ENCODE results near the gene VPREB3. TPM values are rescaled to one million over a fixed set of nuclear protein-coding genes. Genes with fewer than 3 reads are reported as not detected.

Gene VPREB3
- total RNA-seq, 1 donor from 2014 or later, result not detected

GRCh38 chr22:23782703-23783102, 28.5 kb upstream of the VPREB3 start:
- no peak for DNase-seq (ENCODE audit: low spot score)

GRCh38 chr22:23782252-23782651, 28.0 kb upstream of the VPREB3 start:
- no peak for DNase-seq (ENCODE audit: low spot score)

DNA sequence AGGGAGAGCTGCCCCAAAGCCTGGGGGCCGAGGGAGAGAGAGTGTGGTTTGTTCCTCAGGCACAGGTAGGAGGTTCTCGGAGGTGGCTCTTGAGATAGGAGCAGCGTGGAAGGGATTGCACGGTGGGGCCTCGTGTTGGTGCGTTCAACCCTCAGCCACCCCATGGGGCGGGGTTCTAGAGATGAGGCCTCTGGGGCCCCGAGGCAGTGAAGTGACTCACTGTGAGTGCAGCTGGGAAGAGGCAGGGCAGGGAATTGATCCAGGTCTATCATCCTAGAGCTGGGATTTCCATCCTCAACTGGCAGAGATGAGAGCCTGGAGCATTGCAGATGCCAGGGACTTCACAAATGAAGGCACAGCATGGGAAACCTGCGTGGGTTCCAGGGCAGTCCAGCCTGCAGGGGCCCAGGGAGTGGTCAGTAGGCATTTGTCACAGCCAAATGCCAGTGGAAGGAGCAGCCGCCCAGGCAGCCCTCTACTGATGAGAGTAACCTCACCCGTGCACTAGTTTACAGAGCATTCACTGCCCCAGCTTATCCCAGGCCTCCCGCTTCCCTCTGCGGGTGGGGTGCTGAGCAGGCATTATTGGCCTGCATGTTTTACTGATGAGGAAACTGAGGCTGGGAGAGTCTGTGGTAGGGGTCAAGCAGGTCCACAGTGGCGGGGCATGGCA, 27.4 kb upstream of the VPREB3 start:
- DNase-seq (ENCODE audit: low spot score), result peak; percentile 93

GRCh38 chr22:23781065-23781464, 26.8 kb upstream of the VPREB3 start:
- DNase-seq (ENCODE audit: low spot score), result no peak

- no peak for DNase-seq (ENCODE audit: low spot score)
These were observed 26.0 kb upstream of the VPREB3 start for GRCh38 chr22:23780146-23780748.

- DNase-seq (ENCODE audit: low spot score), result no peak
These were observed 25.5 kb upstream of the VPREB3 start for GRCh38 chr22:23779731-23780130.

DNA sequence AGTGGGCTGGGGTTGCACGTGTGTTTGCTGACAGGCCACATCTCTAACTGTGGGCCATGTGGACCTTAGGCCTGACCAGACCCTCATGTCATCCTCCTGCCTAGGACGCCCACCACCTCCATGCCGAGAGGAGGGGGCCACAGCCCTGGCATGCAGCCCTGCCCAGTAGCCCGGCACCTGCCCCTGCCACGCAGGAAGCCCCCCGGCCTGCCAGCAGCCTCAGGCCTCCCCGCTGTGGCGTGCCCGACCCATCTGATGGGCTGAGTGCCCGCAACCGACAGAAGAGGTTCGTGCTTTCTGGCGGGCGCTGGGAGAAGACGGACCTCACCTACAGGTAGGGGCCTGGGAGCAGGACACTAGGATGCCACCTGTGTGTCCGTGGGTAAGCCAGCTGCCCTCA, 24.9 kb upstream of the VPREB3 start:
- no peak for DNase-seq (ENCODE audit: low spot score)

DNA sequence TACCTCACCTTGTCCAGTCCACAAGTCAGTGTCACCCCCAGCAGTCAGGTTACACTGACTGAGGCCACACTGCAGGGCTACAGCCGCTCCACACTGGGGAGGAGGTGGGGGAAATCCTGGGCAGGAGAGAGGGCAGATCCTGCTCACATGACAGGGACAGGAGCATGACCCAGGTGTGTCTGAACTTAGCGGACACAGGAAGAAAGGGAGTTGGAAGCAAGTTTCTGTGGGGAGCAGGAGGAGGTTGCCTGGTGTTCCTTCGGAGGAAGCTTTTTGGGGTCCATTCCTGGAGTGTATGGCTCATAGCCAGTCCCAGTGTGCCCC, 24.3 kb upstream of the VPREB3 start:
- DNase-seq (ENCODE audit: low spot score), result no peak

- peak; percentile 54 for DNase-seq (ENCODE audit: low spot score)
These were observed 23.8 kb upstream of the VPREB3 start for GRCh38 chr22:23777776-23778576.

- DNase-seq (ENCODE audit: low spot score), result no peak
These were observed 21.7 kb upstream of the VPREB3 start for GRCh38 chr22:23775779-23776375.

GRCh38 chr22:23774922-23775436, 20.8 kb upstream of the VPREB3 start:
- DNase-seq (ENCODE audit: low spot score), result peak; percentile 86

GRCh38 chr22:23774114-23774921, 20.1 kb upstream of the VPREB3 start:
- no peak for DNase-seq (ENCODE audit: low spot score)

DNA sequence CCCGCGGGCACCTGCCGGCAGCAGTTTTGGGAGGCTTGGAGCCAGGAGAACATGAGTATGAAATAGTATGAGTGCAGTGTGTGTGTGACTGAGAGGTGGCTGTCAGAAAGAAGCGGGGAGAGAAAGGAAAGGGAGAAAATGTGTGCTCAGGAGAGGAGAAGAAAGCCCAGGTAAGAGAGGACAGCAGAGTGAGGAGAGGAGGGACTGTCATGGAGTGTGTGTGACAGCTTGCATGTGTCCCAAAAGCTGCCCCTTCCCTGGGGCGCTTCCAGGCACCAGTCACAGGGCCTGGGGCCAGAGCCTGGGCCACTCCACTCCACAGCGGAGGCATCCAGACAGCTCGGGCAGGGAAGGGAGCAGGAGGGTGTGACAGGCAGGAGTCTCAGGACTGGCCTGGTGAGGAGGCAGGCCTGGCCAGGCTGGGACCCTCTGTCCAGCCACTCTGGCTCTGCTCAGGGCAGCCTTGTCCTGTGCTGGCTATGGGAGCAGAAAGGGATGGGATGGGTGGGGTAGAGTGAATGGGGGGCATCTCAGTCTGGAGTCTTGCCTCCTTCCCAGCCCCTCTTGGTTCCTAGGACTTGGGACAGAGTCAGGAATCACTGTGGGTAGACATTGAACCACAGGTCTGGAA, 19.4 kb upstream of the VPREB3 start:
- DNase-seq (ENCODE audit: low spot score), result no peak

GRCh38 chr22:23772649-23773473, 18.6 kb upstream of the VPREB3 start, which contains the start of gene MMP11:
MMP11 (plus strand) TSS chr22:23772849; CDS start chr22:23772871, 22 bp downstream.
- DNase-seq (ENCODE audit: low spot score), result peak; percentile 59

DNA sequence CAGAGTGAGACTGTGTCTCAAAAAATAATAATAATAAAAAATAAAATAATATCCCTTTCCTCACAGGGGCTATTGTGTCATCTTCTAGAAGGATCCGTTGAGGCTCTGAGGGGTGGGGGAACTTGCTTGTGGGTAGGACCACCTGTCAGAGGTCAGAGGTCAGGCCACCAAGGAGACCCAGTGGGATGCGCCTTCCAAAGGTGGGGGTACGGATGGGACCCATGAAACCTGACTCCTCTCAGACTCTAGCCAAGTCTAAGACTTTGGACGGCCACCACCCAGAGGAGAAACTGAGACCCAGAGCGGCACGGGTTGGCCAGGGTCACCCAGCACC, 18.1 kb upstream of the VPREB3 start:
- DNase-seq (ENCODE audit: low spot score), result no peak

DNA sequence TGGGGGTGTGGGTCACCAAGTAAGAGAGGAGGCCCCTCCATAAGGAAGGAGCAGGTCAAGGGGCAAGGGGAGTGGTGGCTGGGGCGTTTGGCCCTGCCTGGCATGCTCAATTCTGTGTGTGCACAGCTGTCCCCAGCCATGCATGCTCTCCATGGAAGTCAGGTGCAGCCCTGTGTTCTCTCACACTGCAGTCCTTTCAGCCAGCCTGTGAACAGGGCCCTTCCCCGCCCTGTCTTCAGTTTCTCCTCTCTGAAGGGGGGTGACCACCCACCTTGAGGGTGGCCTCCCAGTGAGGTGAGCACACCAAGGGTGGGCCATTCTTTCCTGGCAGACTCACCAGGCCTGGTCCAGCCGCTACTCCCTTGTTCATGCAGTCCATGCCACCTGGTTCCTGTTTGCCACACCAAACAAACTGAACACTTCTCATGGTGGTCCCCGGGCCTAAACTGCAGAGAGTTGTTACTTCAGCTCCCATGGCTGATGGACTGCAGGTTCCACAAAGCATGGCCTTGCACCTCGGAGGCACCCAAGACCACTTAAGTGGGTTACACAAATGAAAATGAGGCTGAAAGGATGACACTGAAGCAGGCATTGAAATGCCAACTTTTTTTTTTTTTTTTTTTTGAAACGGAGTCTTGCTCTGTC, 15.2 kb upstream of the VPREB3 start:
- no peak for DNase-seq (ENCODE audit: low spot score)

DNA sequence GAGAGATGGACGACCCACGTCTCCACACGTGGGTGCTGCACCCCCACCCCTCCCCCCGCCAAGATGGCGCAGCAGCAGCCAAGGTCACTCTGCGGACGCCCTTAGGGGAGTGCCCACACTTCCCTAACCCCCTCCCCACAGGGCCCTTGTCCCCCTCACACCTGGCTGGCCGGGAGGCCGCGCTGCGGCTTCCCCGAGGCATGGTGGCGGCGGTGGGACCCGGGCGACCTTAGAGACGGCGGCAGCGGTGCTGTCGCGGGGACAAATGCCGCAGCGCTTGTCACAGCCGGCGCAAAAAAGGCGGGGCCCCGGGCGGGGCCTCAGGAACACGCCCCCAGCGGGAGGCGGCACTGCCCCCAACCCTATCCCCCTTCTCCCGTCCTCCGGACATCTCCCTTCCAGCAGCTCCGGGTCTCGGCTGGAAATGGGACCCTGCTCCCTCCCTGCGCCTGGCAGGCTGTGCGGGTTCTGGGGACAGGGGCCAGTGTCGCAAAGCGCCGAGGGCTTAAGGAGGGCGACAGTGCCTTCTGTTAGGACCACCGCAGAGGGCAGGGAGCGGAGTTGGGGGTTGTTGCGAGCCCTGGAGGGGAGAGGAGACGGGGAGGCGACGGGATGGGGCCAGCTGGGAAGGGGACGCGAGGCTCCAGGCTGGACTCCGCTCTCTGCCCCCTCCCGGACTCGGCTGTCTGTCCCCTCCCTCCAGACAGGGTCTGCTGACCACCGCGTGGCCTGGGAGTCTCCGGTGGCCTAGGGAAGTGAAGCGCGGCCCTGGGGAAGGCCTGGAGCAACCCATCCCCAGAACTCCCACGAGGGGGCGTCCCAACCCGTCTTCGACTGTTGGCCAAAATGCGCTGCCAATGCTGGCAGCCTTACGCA, 13.7 kb upstream of the VPREB3 start, which contains the start of gene CHCHD10:
TSS of gene CHCHD10 (minus strand) at position 300 of the 876 bp plus-strand sequence. CDS start at position 202, 98 bp downstream.
- peak; percentile 82 for DNase-seq (ENCODE audit: low spot score)

GRCh38 chr22:23767303-23767672, 13.1 kb upstream of the VPREB3 start:
- no peak for DNase-seq (ENCODE audit: low spot score)
